ENCODE results near the gene DUSP7. TPM values are rescaled to one million over a fixed set of nuclear protein-coding genes. Genes with fewer than 3 reads are reported as not detected.
"Not testable (repeated sequence)": the region's sequence is repeated elsewhere in the genome, so short reads cannot be mapped to it uniquely, and the experiment has no call there.

The DUSP7 gene
- total RNA-seq, 1 donor: 7.0 TPM

DNA sequence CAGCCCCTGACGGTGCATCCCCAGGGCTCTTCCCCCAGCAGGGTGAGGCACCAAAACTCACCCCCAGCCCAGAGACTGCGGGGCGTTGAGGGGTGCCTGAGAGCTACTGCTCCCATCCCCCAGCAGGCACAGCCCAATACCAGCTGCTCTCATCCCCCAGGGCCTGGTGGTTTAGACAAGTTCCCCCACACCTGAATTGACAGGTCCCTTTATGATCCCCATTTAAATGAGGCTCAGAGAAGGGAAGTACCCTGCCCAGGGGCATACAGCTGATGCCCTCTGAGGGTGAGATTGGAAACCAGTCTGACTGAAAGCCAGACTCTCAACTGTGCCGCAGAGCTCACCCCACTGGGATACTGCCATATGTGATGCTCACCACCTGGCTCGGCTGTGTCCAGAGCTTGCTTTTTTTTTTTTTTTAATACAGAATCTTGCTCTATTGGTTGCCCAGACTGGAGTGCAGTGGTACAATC lies 20.1 kb downstream of the DUSP7 start:
- Histone ChIP-seq H3K4me1 (ENCODE audit: insufficient read depth, low read length) (no peaks in the 10 kb centered on the region), H3K4me3 (ENCODE audit: low read length) (no peak overlapping the region), H3K27me3 (ENCODE audit: insufficient read depth, low read length) (no peaks in the 10 kb centered on the region), H3K9me3 (ENCODE audit: low read depth, low read length) (no peaks in the 10 kb centered on the region)

DNA sequence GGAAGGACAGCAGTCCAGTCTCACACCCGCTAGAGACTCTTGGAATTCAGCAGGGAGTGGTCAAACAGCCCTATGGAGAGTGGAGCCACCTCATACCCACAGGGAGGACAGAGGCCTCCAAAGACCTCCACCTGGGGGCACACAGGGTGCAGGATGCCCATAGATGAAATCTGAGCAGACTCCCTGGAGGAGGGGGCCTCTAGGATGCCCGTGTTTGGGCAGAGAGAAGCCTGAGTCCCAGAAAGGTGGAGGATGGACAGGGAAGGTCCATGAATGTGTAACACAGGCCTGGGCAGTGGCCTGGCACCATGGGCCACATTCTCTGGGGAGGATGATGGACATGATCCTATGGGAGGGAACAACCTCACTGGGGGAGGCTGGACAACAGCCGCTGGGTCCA lies 21.7 kb downstream of the DUSP7 start:
- H3K27me3 ChIP-seq (ENCODE audit: insufficient read depth, low read length): no peaks in the 10 kb centered on the region
- no peaks in the 10 kb centered on the region for H3K4me1 ChIP-seq (ENCODE audit: insufficient read depth, low read length)
- no peaks in the 10 kb centered on the region for H3K9me3 ChIP-seq (ENCODE audit: low read depth, low read length)
- H3K4me3 ChIP-seq (ENCODE audit: low read length): no peak overlapping the region

GRCh38 chr3:52034212-52034611 lies 22.2 kb downstream of the DUSP7 start:
- Histone ChIP-seq H3K4me1 (ENCODE audit: insufficient read depth, low read length) (no peaks in the 10 kb centered on the region), H3K4me3 (ENCODE audit: low read length) (no peak overlapping the region), H3K27me3 (ENCODE audit: insufficient read depth, low read length) (no peaks in the 10 kb centered on the region), H3K9me3 (ENCODE audit: low read depth, low read length) (no peaks in the 10 kb centered on the region)

GRCh38 chr3:52033748-52034147 lies 22.6 kb downstream of the DUSP7 start:
- not testable (repeated sequence) for H3K4me1 ChIP-seq (ENCODE audit: insufficient read depth, low read length)

DNA sequence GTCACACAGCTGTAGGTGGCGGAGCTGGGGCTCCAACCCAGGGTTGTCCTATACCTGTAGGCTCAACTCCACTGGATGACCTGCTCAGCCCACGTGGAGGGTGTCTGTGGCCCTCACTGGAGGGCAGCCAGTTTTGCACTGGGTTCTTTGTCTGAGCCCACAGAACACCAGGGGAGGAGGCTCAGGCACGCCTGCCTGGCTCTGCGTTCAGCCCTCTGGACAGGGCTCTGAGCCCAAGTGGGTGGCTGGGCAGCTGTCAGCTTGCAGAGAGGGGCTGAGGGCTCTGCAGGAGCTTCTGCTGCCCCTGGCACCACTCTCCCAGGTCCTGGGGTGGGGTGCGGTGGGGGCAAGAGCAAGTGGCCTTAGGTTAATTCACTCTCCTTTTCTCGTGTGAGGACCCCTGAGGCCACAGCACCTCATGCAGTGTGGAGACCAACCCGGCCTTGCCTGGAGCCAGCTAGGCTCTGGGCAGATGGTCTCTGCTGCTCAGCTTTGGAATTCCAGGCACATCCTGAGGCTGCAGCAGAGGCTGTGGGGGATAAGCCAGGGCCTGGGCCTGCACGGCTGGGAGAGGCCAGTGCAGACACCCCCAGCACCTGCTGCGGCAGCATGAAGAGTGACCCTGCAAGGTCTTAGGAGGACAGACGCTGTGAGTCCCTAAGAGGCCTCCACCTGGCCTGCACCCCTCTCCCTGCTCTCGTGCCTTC lies 23.5 kb downstream of the DUSP7 start:
- H3K9me3 ChIP-seq (ENCODE audit: low read depth, low read length): no peaks in the 10 kb centered on the region
- no peaks in the 10 kb centered on the region for H3K27me3 ChIP-seq (ENCODE audit: insufficient read depth, low read length)
- H3K4me3 ChIP-seq (ENCODE audit: low read length): no peak overlapping the region
- no peaks in the 10 kb centered on the region for H3K4me1 ChIP-seq (ENCODE audit: insufficient read depth, low read length)

More at GRCh38 chr3:52033748-52034147, 22.6 kb downstream of the DUSP7 start:
- not testable (repeated sequence) for H3K9me3 ChIP-seq (ENCODE audit: low read depth, low read length); H3K27me3 ChIP-seq (ENCODE audit: insufficient read depth, low read length); H3K4me3 ChIP-seq (ENCODE audit: low read length)

DNA sequence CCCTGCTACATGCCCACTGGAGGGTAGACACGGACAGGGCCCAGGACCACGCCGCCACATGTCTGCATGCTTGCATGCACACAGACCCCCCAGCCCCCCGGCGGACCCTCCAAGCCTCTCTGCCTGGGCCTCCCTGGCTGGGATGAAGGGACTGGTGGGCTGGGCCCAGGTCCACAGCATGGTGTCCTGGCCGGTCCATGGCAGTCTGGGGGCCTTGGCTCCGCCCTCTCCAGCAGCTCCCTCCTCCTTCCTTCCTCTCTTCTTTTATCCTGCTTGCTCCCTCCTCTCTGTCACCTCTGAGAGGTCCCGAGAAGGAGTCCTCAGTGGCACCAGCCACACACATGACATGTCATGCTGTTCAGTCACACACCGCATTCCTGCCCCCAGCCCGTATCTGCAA lies 24.5 kb downstream of the DUSP7 start:
- Histone ChIP-seq H3K4me1 (ENCODE audit: insufficient read depth, low read length) (no peaks in the 10 kb centered on the region), H3K9me3 (ENCODE audit: low read depth, low read length) (no peaks in the 10 kb centered on the region), H3K4me3 (ENCODE audit: low read length) (no peak overlapping the region), H3K27me3 (ENCODE audit: insufficient read depth, low read length) (no peaks in the 10 kb centered on the region)

DNA sequence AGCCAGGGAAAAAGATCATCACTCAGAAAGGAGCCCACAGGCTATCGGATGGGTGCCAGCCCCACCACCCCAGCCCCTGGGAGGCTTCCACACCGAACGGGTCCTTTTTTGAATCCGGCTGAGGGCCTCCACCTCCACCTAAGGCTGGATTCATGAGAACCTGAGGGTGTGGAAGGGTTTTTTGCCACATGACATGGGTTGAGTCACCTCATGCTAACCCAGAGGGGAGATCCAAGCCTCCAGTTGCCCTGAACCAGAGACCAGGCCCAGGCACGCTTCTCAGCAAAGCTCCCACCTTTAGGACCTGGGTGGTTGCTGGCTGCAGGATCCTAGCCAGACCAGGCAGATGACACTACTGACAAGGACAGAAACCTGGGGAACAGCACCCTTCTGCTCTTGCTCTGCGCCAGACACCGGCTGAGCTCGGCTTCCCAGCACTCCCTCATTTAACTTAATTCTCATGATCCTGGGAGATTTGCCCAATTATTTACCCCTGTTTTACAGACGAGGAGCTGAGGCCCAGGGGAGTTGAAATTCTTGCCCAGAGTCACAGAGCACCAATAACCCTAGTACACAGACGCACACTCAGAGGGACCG lies 25.6 kb downstream of the DUSP7 start:
- Histone ChIP-seq H3K4me3 (ENCODE audit: low read length) (no peak overlapping the region), H3K4me1 (ENCODE audit: insufficient read depth, low read length) (no peaks in the 10 kb centered on the region), H3K9me3 (ENCODE audit: low read depth, low read length) (no peaks in the 10 kb centered on the region), H3K27me3 (ENCODE audit: insufficient read depth, low read length) (no peaks in the 10 kb centered on the region)

- H3K27me3 ChIP-seq (ENCODE audit: insufficient read depth, low read length): no peaks in the 10 kb centered on the region
These were observed 26.8 kb downstream of the DUSP7 start for GRCh38 chr3:52029535-52029934.

GRCh38 chr3:52029053-52029452 lies 27.3 kb downstream of the DUSP7 start:
- no peaks in the 10 kb centered on the region for H3K4me1 ChIP-seq (ENCODE audit: insufficient read depth, low read length)
- H3K9me3 ChIP-seq (ENCODE audit: low read depth, low read length): no peaks in the 10 kb centered on the region
- no peaks in the 10 kb centered on the region for H3K27me3 ChIP-seq (ENCODE audit: insufficient read depth, low read length)
- H3K4me3 ChIP-seq (ENCODE audit: low read length): no peak overlapping the region

More at GRCh38 chr3:52029535-52029934, 26.8 kb downstream of the DUSP7 start:
- Histone ChIP-seq H3K9me3 (ENCODE audit: low read depth, low read length) (no peaks in the 10 kb centered on the region), H3K4me3 (ENCODE audit: low read length) (no peak overlapping the region), H3K4me1 (ENCODE audit: insufficient read depth, low read length) (no peaks in the 10 kb centered on the region)

GRCh38 chr3:52028572-52028971 lies 27.8 kb downstream of the DUSP7 start:
- Histone ChIP-seq H3K27me3 (ENCODE audit: insufficient read depth, low read length) (no peaks in the 10 kb centered on the region), H3K4me3 (ENCODE audit: low read length) (no peak overlapping the region), H3K9me3 (ENCODE audit: low read depth, low read length) (no peaks in the 10 kb centered on the region), H3K4me1 (ENCODE audit: insufficient read depth, low read length) (no peaks in the 10 kb centered on the region)

DNA sequence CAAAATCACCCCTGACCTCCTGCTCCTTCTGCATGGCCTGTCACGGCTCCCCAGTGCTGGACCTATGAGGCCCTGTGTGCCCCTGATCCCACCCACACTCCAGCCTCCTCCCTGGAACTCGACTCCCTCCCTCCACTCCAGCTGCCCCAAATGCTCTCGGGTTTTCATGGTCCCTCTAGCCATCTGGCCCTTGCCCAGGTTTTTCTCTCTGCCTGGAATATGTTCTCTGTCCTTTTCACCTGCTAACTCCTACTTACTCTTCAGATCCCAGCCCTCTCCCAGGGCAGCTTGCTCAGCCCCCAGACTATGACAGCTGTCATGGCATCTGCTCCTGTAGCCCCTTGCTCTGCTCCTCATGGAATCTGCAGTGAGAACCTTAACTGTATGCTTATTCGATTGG lies 30.3 kb downstream of the DUSP7 start:
- Histone ChIP-seq H3K27me3 (ENCODE audit: insufficient read depth, low read length) (no peaks in the 10 kb centered on the region), H3K9me3 (ENCODE audit: low read depth, low read length) (no peaks in the 10 kb centered on the region), H3K4me1 (ENCODE audit: insufficient read depth, low read length) (no peaks in the 10 kb centered on the region), H3K4me3 (ENCODE audit: low read length) (no peak overlapping the region)

DNA sequence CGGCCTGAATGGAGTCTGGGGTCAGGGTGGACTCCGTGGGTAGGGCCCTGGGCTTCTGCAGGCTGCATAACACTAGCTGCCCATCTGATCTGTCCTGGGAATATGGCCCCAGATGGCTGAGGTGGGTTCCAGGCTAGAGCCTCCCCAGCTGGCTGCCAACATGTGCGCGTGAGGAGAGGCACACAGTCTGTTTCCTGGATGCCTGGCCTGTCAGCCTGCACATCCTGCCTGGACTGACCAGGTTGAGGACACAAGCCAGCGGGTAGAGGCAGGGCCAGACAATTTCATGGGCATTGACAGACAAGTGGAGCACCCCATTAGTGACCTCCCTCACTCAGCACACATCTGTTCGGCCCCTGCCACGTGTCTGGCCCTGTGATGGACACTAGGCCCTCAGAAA lies 30.9 kb downstream of the DUSP7 start:
- Histone ChIP-seq H3K27me3 (ENCODE audit: insufficient read depth, low read length) (no peaks in the 10 kb centered on the region), H3K4me3 (ENCODE audit: low read length) (no peak overlapping the region), H3K4me1 (ENCODE audit: insufficient read depth, low read length) (no peaks in the 10 kb centered on the region), H3K9me3 (ENCODE audit: low read depth, low read length) (no peaks in the 10 kb centered on the region)

DNA sequence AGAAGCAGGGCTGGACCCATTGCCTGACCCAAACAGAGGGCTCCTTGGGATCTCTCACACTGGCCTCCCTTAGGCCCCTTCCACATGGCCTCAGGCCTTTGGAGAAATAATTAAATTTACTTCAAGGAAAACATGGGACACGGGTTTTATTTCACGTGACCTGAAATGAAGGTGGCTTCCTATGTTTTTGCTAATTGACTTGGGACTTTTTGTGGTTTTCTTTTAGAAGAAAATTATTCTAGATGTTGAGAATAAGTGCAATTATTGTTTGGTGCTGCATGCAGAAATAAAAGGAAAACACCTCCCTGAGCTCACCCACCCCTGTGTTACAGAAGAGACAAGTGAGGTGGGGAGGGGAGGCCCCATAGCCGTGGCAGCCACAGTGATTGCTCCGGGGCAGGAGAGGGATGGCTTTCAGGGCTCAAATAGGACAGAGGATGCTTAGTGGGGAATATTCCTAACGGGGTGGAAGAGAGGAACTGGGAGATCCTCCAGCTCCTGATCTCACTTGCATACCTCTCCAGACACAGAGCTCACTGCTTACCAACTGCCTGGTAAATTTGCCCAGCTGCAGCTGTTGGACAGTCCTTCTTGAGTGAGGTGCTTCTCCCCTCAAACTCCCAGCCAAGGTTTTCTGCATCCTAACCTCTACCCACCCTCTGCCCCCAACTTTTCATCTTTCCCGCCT lies 31.5 kb downstream of the DUSP7 start:
- Histone ChIP-seq H3K4me1 (ENCODE audit: insufficient read depth, low read length) (no peaks in the 10 kb centered on the region), H3K27me3 (ENCODE audit: insufficient read depth, low read length) (no peaks in the 10 kb centered on the region), H3K4me3 (ENCODE audit: low read length) (no peak overlapping the region), H3K9me3 (ENCODE audit: low read depth, low read length) (no peaks in the 10 kb centered on the region)

DNA sequence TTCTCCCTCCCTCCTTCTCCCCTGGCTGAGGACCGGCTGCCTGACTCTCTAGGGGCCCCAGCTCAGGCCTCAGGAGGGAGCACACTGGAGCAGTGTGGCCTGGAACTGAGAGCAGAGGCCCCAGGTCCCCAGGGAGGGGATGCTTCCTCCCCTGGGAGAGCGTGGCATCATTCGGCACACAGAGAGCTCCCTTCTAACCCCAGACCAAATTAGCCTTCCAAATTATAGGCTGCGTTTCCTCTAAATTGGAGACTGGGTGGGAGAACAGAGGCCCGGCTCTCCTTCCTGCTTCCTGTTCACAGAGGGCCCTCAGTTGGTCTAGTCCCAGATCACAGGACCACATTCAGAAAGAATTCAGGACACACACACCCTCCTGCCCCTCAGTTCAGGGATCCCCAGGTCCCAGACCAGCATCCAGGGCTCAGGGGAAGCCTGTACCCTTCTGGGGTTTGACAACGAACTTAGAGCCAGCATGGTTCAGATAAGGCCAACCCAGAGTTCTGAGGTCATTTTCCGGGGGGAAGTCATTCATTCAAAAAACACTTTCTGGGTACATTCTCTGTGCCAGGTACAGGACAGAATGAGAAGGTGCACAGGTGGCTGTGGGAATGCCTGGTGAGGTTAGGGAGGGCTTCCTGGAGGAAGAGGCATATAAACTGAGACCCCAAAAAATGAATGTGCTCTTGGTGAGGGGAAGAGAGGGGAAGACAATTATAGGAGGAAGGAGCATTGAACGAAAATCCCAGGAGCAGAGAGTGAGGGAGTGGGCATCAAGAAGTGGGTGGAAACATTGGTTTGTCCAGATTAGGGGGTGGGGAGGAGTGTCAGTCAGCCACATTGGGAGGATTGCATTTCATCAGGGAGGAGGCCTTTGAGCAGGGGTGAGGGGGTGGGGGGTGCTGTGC lies 32.3 kb downstream of the DUSP7 start:
- H3K9me3 ChIP-seq (ENCODE audit: low read depth, low read length): no peaks in the 10 kb centered on the region
- H3K27me3 ChIP-seq (ENCODE audit: insufficient read depth, low read length): no peaks in the 10 kb centered on the region
- no peak overlapping the region for H3K4me3 ChIP-seq (ENCODE audit: low read length)
- no peaks in the 10 kb centered on the region for H3K4me1 ChIP-seq (ENCODE audit: insufficient read depth, low read length)

Data from mononuclear cell (primary cell).